CD4-positive, alpha-beta T cell treated with Interleukin-15 for 1 hour (primary cell): ENCODE data around the gene ADAT1.

ENCODE experiments used
- DNase-seq: peaks from one replicate; pipeline ENCODE4 v3.0.0-alpha.2; 2020

Gene ADAT1, protein sequence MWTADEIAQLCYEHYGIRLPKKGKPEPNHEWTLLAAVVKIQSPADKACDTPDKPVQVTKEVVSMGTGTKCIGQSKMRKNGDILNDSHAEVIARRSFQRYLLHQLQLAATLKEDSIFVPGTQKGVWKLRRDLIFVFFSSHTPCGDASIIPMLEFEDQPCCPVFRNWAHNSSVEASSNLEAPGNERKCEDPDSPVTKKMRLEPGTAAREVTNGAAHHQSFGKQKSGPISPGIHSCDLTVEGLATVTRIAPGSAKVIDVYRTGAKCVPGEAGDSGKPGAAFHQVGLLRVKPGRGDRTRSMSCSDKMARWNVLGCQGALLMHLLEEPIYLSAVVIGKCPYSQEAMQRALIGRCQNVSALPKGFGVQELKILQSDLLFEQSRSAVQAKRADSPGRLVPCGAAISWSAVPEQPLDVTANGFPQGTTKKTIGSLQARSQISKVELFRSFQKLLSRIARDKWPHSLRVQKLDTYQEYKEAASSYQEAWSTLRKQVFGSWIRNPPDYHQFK

DNA sequence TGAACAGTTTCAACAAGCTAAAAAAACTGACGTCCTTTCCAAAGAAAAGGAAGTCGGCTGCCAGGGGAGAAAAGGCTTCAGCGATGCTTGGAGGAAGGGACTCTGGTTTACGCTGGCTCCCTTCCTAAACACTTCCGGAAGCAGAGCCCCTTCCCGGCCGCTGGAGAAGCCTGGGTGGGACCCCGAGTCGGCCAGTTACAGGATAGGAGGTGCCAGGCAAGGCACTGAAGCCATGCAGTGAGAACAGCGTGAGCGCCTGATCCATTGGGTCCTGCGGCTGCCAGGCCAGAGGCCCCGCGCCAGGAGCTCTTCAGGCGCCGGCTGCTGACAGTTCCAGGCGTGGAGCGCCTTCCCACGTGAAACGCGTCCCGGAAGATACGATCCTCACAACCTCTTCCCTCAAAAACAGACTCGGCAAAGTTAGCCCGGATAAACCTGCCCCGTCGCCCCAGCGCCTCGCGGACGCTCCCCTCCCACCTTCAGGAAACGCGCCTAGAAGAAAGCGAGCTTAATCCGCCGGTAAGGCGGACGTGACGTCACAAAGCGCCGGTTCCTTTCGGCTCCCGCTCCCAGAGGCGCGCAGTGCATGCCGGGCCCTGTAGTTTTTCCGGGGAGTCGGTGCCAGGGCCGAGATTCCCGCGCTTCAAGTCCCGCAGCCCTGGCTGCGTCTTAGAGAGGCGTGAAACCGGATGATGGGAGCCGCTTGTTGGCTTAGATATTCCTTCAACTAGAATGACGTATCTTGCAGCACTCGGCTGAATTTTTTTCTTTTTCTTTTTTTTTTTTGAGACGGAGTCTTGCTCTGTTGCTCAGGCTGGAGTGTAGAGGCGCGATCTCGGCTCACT lies at the start of gene ADAT1:
TSS of gene ADAT1 (minus strand) at position 521 of the 845 bp plus-strand sequence. CDS start 2,482 bp downstream, outside the sequence.
- DNase-seq, result peak; percentile 98

DNA sequence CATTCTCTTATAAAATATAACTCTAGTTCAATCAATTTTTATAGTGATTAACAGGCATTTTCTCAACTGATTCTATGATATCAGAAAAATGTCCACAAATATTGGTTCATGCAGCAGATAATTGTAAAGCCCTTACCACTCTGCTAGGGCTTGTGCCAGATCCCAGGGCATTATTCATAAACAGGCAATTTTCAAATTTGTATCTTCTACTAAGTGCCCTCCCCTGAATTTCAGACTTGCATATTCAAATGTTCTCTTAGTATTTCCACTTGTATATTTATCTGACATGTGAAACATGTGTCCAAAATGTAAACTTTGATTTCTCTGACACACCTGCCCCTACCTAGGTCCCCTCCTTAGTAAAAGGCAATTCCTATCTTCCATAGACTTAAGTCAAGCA lies 44.4 kb upstream of the ADAT1 start:
- DNase-seq, result no peak

DNA sequence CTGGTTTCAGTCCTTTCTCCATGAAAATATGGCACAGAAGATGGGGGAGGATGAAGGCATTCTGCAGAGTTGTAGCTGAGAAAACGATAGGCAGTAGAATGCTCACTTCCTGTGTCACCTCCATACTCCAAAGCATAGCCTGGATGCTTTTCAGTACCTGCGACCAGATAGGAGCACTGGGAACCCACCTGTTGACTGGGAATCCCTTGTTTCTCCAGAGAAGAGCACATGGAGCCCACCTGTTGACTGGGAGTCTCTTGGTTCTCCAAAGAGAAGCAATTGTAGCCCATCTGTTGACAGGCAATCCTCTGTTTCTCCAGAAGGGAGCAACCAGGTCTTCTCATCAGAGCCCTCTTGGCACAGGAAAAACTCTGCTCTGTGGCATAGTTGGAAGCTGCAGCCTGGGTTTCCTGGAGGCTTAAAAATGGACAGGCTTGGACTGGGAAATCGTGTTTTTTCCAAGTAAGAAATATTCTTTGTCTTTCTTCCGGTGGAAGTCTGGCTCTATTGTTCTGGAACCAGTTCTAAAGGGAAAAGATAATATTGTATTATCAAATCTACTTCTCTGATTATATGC lies 37.7 kb upstream of the ADAT1 start:
- no peak for DNase-seq

DNA sequence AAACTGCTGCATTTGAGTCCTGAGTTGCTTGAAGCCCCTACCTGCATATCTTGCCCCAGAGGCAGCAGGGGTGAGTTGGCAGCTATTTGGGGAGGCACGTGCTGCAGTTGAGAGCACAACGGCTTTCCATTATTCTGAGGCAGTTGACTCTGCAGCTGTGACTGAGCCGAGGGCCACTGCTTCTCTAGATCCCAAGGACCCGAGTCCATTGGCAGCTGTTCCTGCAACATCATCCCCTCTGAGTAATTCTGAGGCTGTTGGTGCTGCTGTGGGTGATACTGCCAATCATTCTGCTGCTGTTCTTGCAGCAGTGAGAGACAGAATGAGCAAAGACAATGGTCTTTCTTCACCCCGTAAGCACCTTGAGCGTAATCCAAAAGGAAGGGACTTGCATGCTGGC lies 37.2 kb upstream of the ADAT1 start:
- DNase-seq, result no peak

DNA sequence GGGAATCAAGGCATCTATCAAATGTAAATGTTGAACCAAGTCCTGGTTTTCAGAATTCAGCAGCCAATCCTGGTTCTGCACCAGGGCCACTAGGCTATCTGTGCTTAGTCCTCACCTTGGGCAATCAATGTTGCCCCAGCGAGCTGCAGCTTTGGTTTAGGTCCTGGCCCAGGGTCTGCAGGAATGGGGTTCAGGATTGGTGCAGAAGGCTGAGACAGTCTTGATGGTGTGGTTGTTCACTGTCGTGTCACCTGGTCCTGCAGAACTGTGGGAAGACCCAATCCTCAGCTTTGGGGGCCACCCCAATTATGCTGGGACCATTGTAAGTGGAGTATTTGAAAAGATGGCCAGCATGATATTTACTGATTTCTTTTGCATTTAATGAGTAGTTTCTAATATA lies 35.1 kb upstream of the ADAT1 start:
- no peak for DNase-seq

DNA sequence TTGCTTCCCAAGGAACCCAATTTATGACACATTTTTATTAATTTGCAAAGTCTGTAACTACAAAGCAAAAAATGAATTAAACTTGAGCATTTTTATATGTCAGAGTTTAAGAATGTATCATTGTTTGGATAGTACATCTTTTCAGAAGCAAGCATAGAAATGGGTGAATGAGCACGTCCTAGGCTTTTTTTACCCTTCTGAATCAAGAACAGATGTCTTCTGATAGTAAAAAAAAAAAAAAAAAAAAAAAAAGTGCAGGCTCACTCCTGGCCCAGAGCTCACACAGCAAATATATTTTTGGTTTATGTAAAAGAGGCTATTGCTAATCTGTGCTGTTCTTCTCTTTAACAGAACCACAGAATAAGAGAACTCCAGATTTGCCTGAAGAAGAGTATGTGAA lies 30.8 kb upstream of the ADAT1 start:
- no peak for DNase-seq

DNA sequence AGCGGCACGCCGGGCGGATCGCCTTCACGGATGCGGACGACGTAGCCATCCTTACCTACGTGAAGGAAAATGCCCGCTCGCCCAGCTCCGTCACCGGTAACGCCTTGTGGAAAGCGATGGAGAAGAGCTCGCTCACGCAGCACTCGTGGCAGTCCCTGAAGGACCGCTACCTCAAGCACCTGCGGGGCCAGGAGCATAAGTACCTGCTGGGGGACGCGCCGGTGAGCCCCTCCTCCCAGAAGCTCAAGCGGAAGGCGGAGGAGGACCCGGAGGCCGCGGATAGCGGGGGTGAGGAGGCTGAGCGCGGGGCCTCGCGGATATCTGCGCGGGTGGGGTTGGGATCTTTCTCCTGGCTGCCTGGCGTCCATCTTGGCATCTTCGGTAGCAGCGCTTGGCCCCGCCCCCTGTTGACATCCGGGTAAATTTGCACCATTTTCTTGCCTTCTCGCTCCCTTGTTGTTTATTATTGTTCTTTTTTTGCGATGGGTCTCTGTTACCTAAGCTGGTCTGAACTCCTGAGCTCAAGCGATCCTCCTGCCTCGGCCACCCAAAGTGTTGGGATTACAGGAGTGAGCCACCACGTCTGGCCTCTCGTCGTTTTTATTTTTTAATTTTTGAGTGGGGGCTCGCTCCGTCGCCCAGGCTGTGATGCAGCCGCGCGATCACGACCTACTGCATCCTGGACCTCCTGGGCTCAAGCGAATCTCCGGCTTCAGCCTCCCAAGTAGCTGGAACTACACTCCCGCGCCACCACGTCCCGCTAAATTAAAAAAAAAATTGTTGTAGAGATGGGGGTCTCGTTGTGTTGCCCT lies 25.4 kb upstream of the ADAT1 start:
- peak; percentile 84 for DNase-seq

DNA sequence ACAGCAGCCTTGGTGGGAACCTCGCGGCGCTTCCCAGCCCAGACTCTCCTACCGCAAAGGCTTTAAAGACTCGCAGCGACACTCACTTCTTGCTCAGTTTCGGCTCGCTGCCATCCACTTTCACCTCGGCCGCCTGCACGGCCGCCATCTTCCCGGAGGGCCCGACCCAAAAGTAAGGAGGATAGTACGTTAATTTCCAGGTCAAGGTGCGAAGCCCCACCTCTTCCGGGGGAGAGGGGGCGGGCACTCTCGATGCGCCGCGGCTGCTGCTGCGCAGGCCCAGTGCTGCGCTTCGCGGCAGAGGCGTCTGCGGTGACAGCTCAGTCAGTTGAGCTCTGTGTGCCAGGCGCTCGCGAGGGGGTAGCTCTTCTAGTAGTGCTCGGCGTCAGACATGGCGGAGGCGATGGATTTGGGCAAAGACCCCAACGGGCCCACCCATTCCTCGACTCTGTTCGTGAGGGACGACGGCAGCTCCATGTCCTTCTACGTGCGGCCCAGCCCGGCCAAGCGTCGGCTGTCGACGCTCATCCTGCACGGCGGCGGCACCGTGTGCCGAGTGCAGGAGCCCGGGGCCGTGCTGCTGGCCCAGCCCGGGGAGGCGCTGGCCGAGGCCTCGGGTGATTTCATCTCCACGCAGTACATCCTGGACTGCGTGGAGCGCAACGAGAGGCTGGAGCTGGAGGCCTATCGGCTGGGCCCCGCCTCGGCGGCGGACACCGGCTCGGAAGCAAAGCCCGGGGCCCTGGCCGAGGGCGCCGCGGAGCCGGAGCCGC lies 24.6 kb upstream of the ADAT1 start, which contains the start of the genes KARS1 and TERF2IP:
TSS of gene KARS1 (minus strand) at position 174 of the 773 bp plus-strand sequence. CDS start at position 148, 26 bp downstream.
TSS of gene TERF2IP (plus strand) at position 282 of the 773 bp plus-strand sequence. CDS start at position 392, 110 bp downstream.
- DNase-seq, result peak; percentile 96

DNA sequence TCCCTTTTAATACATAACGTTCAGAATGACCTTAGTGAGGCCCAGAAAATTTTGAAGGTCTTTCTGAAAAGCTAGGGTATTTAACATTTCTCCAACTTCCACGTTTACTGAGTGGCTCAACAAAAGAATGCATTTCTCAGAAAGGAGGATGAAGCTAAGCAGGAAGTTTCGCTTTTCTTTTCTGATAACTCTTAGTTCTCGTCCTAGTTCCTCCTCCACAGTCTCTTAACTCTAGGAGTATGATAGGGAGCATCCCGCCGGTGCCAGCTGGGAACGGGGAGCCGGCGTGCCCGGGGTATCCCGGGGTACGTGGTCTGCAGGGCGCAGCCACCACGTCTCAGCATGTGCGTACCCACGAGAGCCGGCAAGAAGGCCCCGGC lies 24.0 kb upstream of the ADAT1 start:
- DNase-seq, result no peak

DNA sequence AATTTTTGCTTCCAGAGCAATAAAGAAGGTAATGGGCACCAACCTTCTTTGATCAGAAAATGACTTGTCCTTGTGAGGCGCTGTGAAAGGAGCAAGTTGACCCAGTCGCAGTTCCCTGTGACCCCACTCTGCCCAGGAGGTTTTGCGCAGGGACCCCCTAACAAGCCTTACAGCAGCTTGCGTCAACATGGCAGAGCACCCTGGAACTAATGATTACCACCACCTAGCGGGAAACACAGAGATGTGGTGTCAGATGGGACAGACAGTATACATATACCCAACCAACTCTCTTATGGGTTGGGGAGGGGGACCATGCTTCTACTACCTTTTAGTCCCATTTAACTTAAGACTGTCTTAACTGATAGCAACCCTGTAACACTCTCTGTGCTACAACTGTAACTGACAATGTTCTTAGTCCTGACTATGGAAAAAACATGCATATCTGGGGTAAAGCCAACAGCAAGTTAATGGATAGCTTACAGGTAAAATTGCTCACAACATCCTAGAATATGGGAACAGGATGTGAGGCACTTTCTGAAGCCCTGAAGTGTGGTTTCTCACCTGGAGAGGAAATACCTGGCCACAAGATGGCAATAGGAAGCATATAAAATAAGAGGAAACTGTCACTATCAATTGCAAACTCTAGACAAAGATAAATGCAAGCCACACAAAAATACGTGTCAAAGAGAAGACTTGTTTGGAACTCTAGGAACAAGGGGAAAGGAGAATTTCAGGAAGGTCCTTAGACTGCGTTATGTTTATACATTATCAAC lies 21.3 kb upstream of the ADAT1 start:
- DNase-seq, result no peak

DNA sequence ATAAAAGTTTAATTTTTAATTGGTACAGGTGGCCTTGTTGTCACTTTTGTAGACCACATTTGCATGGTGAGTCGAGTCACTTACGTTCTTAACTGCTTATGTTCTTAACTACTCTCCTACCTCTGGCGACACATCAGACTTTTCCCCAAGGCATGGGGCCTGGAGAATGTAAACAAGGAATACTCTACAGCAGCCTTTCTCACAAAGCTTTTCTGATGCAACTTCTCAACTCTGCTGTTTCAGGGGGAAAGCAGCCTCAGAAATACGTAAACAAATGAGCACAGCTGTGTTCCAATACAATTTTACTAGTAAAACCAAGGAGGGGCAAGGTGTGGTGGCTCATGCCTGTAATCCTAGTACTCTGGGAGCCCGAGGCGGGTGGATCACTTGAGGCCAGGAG lies 17.5 kb upstream of the ADAT1 start:
- no peak for DNase-seq

DNA sequence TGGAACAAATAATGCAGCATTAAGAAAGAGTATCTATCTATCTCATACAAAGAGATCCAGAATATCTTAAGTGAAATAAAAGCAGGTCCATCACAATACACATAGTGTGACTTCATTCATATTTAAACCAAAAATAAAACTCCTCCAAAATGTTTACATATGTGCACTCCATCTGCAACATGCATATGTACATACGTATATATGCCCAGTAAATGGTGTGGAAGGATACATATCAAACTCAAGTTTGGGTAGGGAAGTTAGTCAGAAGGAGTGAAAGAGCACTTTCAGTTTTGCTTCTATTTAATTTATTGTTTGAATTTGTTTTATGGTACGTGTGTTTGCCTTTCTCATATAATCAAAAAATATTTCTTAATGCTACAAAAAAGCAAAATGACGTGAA lies 12.0 kb upstream of the ADAT1 start:
- no peak for DNase-seq

DNA sequence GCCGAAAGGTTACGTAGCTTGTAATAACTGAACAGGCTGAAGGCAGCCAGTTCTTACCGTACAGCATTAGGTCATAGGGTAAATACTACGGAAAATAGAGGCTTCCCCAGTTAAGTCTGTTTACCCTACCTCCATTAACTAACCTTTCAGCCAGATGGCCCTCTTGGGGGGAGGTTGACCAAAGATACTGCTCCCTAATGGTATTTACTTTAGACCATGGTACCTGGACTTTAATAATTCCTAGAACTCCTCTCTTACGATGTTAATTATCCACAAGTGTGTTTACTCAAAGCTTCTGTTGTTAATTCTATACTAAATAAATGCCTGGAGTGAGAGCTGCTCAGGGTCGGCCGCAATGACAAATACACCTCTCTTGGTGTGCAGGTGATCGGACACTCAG lies 9.8 kb upstream of the ADAT1 start:
- DNase-seq, result no peak

DNA sequence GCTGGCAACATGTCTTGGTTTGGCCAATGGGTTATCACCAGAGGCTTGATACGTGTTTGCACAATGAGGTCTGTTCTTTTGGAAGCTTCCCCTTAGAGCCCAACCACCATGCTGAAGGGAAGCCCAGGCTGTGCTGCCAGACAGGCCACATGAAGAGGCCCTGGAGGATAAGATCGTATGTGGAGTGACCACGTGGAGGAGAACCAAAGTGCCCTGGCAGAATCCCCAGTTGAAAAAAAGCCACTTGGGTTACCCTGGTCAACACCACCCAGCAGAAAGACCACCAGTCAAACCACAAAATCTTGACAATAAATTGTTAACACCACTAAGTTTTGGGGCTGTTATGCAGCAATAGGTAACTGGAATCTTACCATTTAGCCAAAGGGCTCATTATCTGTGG lies 7.0 kb upstream of the ADAT1 start:
- DNase-seq, result no peak

DNA sequence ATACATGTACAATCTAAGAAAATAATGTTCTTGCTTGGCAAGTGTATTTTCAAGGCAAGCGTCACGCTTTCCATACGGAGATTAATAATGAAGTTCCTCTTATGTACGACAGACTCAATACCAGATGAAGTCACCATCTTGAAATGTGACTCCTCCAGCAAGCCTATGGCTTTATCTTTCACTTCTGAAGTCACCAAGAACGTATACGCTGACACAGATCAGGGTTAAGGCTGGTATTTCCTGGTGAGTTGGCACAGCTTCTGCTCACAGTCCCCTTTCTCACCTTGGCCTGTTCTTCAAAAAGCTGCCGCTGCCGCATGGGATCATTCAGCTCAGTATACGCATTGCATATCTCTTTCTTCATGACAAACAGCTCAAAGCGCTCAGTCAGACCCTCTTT lies 6.1 kb upstream of the ADAT1 start:
- no peak for DNase-seq

DNA sequence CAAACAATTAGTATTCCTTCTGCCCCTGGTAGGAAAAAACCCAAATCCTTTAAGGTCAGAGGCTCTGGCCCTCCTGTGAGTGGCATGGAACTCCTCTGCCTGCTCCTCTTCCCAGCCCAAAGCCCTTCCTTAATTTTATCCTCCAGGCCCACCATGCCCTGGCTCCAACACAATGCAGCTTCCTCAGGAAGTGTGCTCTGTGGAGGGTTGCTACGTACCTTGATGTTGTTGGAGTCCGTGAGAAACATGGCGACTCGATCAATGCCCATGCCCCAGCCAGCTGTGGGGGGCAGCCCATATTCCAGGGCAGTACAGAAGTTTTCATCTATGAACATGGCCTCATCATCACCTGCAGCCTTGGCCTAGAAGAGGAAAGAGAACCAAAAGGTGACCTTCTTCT lies 5.3 kb upstream of the ADAT1 start:
- DNase-seq, result no peak

DNA sequence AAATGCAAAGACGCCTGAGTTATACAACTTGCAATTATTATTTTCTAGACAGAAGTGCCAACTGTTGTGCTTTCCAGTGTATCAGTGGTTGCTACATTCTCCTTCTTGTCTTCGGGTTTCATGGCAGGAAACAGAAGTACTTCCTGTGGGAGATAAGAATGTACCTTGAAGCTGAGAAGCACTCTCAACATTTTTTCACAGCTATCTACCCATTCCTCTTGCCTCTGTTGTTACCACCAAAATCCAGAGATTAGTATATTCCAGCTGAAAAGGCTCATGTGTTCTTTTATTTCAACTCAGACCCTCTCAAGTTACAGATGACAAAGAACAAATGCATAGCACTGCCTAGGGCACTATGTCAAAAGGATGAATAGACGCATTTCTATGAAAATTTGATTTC lies 4.8 kb upstream of the ADAT1 start:
- no peak for DNase-seq

DNA sequence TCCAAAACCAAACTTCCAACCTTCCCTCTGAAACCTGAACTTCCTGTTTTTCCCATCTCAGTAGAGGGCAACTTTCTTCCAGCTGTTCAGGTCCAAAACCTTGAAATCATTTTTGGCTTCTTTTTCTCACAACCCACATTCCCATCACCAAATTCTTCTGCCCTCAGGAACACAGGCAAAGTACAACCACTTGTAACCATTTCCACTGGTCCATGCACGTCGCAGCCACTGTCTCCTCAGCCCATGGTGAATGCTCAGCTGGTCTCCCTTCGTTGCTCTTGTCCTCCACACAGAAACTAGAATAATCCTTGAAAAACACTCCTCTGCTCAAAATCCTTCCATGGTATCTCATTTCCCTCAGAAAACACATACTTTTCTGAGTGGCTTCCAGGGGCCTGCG lies 3.7 kb upstream of the ADAT1 start:
- no peak for DNase-seq

DNA sequence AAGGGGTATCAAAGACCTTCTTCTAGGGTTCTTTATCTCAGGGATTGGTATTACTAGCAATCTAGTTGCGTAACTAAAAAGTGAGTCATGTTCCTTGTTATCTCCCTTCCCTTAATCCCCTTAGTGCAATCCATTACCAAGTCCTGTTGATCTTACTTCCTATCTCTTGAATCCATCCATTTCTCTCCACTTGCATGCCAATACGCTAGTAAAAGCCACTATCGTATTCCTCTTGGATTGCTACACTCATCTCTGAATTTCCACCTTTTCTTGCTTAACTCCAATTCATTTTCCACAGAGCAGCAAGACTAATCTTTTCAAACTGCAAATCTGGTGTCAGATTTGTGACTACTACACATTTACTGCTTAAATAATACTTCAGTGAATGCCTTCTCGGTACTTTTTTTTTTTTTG lies 1.8 kb upstream of the ADAT1 start:
- no peak for DNase-seq

DNA sequence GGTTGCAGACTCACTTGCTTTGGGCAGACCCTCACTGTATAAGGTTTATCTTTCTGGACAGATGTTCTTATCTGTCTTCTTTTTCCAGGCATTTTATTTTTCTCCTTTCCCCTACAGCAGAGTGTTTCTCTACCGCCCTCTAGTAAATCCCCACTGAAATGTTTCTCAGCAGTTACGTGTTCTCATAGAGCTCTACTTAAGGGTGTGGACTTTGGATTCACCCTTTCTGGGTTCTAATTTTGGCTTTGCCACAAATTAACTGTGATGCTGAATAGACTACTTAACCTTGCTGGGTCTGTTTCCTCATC lies 2.0 kb downstream of the ADAT1 start:
- DNase-seq, result no peak
